ENCODE measurements around the gene OAT.
"Not testable (repeated sequence)": the region's sequence is repeated elsewhere in the genome, so short reads cannot be mapped to it uniquely, and the experiment has no call there.

Gene OAT

DNA sequence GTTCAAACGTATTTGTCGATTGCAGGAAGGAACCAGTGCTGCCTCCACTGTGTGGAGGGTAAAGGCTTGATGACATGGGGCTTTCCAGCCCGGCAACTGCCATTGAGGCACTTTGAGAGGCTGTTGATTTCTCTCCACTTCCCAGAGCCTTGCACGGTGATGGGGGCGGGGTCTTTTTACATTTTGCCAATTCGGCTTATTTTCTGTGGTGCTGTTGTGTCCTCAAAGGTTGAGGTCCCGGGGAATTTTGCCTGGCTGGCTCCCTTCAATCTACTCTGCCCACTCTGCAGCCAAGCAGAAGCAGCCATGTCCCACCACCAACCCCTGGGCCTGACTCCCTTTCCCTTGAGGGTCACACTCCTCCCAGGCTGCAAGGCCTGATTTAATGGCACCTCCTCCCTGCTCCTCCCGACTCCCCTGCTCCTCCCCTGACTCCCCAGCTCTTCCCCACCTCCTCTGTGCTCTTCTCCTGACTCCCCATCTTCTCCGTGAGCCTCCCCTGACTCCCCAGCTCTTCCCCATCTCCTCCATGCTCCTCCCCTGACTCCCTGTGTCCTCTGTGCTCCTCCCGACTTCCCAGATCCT, 39.0 kb downstream of the OAT start:
- DNase-seq (ENCODE audit: low read depth in 3 of 3, low spot score in 1 of 3), result no peak

DNA sequence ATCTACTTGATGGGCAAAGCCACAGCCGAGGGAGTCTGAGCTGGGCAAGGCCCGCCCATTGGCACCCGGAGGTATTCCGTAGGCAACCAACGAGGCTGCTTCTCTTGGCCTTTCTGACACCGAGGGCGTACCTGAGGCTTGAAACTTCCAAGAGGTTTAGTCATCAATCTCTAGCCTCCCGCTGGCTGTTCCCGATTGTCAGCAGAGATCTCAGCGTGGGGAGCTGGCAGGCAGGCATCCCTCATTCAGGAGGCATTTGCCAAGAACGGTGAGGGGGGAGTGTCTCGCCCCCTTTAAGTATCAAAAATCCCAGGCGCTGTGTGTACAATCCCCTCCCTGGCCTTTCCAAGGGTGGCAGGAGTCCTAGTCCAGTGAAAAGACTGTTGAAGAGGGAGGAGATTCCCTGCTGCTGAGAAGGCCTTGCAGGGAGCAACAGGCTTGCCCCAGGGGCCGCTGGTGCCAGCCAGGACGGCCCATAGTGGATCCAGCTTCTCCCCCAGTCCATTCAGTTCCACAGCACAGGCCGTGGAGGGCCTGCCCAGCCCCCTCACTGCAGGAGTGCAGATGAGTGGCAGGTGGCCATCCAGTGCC, 39.7 kb downstream of the OAT start:
- DNase-seq (ENCODE audit: low read depth in 3 of 3, low spot score in 1 of 3), result no peak

DNA sequence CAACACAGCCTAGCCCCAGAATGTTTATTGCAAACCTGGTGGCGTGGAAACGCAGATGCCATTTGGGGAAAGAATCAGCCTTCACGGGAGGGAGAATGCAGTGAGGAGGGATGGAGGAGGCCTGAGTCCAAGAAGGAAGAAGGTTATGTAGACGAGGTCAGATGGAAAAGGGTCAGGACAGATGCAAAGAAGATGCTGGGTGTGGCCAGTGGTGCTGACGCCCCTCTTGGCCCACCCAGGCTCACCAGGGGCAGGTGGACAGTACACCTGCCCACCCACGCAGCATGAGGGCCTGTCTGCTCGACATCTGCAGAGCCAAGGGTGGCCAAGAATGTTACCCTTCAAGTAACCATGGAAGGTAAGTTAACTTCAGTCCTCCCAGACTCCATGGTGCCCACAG, 40.5 kb downstream of the OAT start:
- DNase-seq (ENCODE audit: low read depth in 3 of 3, low spot score in 1 of 3), result no peak

DNA sequence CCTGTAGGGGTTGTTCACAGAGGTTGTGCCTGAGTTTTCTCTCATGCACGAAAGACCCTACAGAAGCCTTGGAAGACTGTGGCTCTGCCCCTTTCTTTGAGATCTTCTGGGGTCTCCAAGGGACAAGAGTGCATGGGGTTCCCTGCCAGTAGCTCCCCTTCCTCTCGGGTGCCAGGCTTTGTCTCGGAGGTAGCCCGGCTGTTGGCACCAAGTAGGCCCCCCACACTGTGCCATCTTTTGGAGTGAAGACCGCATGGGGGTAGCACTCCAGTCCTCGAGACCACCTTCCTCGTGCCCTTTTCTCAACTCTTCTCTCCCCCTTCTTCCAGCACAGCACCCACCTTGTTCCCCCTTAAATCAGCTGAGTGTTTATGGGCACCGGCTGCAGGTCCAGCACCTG, 41.6 kb downstream of the OAT start:
- no peak for DNase-seq (ENCODE audit: low read depth in 3 of 3, low spot score in 1 of 3)

DNA sequence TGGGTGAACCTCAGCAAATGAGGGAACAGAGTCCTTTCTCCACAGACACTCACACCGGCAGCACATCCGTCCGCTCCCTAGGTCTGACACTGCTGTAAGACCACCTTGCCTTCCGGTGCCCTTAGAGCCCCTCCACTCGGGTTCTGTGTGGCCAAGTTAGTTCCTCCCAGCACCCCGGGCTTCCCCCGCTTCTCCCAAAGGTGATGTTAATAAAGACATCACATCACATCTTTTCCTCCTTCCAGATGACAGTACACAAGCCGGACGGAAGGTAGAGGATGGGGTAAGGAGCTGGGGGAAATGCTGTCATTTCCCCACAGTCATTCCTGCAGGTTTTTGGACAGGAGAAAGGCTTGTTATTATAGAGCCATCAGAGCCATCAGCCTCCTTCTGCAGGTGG, 42.3 kb downstream of the OAT start:
- DNase-seq (ENCODE audit: low read depth in 3 of 3, low spot score in 1 of 3), result no peak

DNA sequence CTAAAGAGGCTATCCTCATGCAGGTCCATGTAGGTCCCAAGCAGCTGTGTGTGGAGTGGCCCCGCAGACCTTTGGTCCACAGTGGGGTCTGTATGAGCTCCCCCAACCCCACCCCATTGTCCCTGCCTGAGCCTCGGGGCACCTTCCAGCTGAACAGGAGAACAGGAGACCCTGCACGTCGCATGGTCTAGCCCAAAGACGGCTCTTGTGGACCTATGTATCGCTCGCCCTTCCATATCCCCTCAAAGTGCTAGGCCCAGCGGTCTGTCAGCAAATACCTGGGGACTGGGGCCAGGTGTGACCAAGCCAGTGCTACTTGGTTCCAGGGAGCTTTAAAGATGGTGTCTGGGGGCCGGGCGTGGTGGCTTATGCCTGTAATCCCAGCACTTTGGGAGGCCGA, 43.0 kb downstream of the OAT start:
- DNase-seq (ENCODE audit: low read depth in 3 of 3, low spot score in 1 of 3), result no peak

DNA sequence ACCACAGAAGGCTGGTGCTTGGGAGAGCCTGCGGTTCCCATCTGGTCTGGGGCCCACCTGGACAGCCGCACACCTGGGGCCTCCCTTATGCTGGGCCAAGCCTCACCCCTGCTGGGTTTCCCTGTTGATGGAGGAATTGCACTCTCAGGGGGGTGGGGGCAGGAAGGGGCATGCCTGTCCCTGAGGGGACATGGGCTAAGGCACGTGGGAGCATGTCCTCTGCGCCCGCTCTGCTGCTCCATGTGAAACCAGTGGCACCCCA, 43.4 kb downstream of the OAT start:
- no peak for DNase-seq (ENCODE audit: low read depth in 3 of 3, low spot score in 1 of 3)

DNA sequence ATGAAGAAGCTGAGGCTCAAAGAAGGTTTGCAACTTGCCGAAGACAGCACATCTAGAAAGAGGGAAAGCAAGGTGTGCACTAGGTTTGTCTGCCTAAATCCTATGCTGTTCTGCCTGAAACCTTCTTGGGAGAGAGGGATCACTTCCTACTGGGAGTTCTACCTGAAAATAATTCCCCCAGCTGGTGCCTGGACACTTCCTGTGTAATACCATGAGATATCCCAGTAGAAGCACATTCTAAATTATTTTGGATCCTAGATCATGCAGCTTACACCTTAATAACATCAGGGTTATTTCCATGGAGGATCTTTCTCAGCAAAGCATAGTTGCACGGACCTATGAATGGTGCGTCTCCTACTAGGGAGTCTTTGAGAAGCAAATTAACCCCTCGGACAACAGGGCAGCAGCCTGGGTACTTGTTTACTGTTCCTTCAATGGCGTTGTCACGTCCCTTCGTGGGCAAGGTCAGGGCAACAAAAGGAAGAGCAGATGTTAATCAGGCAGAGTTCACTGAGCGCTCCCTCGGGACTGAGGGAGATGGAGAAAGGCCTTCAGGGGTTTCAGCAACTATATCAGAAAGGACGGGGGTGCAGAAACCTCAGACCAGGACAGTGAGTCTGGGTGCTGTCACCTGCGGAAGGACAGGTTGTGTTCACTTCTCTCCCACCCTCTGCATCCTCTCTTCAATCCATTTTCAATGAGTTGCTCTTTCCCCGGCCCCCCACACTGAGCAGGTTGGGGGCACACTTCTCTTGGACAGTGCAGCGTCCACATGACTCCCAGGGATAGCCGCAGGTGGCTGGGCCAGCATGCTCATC, 44.0 kb downstream of the OAT start:
- no peak for DNase-seq (ENCODE audit: low read depth in 3 of 3, low spot score in 1 of 3)

DNA sequence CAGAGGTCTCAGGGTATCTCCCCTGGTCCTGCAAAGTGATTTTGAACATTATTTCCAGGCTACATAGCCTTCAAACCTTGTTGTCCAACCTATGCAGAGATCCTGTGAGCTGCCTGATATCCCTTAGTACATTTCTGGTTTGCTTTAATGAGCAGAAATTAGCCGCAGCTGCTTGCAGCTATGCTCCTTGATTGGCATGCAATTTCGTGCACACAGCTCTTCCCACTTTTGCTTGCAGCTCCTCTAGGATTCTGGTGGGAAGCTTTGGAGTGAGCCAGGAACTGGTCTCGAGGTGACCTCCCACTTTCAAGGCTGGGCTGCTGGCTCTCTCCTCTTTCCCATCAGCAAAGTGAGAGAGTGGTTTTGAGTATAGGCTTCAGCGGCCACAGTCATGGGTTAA, 45.8 kb downstream of the OAT start:
- no peak for DNase-seq (ENCODE audit: low read depth in 3 of 3, low spot score in 1 of 3)

DNA sequence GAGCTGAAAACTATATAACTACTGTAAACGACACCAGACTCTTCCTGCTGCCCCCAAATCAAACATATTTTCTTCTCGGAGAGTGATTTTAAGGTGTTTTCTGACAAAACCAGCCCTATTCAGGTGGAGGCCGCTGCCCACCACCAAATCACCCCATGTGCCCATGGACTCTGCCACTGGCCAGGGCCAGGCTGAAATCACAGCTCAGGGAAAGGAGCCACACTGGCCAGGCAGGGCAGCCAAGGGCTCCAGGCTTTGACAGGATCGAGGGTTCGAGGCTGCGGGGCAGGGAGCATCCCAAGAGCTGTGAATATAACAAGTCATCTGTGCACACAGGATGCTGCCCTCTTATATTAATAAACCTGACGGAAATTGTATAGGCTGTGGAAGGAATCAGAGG, 48.3 kb downstream of the OAT start:
- no peak for DNase-seq (ENCODE audit: low read depth in 3 of 3, low spot score in 1 of 3)

DNA sequence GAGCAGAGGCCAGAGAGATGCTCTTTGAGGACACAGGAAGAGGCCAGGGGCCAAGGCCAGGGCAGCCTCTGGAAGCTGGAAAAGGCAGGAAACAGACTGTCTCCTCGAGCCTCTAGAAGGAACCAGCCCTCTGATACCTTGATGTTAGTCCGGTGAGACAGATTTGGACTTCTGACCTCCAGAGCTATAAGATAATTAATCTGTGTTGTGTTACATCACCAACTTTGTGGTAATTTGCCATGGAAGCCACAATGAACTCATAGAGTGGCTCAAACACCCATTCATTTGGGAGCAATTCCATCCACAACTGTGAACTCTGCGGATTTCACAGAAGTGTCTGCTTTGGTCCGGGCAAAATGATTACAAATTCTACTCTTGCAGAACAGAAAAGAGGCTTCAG, 48.7 kb downstream of the OAT start:
- DNase-seq (ENCODE audit: low read depth in 3 of 3, low spot score in 1 of 3), result no peak

DNA sequence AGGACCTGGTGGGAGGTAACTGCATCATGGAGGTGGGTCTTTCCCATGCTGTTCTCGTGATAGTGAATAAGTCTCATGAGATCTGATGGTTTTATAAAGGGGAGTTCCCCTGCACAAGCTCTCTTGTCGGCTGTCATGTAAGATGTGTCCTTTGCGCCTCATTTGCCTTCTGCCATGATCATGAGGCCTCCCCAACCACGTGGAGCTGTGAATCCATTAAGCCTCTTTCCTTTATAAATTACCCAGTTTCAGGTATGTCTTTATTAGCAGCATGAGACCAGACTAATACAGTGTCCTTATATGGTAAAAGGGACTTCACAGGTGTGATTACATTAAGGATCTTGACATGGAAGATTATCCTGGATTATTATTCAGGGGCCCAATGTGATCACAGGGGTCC, 49.2 kb downstream of the OAT start:
- DNase-seq (ENCODE audit: low read depth in 3 of 3, low spot score in 1 of 3), result not testable (repeated sequence)

DNA sequence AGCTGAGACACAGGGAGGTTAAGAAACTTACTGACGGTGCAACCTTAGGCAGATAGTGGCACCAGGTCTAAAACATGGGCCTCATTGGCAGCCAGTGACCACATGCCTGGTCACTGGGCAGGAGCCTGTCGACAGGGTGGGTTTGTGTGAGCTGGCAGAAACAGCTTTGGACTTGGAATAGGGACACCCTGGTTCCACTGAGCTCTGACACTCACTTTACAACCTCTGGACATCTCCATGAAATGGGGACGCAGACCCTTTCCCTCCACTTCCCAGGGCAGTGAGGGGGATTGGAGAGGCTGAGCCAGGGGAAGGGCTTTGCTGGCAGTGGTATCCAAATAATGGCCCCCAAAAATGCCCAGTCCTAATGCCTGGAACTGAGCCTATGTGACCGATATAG, 49.7 kb downstream of the OAT start:
- no peak for DNase-seq (ENCODE audit: low read depth in 3 of 3, low spot score in 1 of 3)

DNA sequence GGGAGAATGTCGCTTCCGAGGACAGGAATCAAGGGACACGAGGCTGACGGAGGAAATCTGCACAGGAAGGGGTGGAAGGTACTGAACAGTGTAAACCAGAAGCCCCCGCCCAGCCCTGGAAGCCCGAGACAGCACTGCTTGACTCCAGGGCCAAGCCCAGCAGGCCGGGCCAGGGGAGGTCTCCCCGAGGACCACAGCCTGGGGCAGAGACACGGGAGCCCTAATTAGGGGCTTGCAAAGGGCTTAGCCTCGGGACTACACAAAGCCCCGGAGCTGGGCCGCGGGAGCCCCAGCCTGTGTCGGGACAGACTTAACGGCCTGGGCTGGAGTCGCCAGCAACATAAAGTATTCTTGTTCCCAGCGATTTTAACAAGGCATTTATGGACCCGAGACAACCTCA, 50.8 kb downstream of the OAT start:
- DNase-seq (ENCODE audit: low read depth in 3 of 3, low spot score in 1 of 3), result no peak

DNA sequence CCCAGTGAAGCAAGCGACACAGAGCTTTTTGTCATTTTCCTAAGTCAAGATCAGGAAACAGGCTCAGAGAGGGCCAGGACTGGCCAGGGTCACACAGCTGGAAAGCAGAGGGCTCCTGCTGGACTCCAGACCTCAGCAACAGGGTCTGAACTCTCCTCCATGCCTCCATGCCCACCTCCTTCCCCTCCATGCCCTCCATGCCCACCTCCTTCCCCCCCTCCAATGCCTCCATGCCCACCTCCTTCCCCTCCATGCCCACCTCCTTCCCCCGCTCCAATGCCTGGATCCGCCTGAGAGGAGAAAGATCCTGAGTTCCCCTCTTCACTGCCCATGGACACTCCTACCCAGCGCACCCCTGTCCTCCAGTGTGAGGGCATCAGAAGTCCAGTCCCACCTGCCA, 51.3 kb downstream of the OAT start:
- DNase-seq (ENCODE audit: low read depth in 3 of 3, low spot score in 1 of 3), result no peak

DNA sequence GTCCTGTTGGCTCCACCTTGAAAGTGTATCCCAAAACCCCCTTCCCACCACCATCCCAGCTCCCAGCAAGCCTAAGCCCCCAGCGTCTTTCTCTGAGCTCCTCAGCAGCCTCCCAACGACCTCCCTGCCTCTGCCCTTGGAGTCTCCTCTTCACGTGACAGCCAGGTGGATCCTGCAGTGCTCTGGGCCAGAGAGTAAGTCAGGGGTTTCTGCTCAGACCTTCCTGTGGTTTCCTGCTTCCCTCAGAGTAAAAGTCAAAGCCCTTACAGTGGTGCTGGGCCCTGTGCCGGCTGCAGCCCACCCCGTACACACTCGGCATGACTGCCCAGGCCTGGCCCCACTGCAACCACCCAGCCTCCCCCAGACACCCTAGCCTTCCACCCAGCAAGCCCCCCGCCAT, 51.9 kb downstream of the OAT start:
- no peak for DNase-seq (ENCODE audit: low read depth in 3 of 3, low spot score in 1 of 3)

DNA sequence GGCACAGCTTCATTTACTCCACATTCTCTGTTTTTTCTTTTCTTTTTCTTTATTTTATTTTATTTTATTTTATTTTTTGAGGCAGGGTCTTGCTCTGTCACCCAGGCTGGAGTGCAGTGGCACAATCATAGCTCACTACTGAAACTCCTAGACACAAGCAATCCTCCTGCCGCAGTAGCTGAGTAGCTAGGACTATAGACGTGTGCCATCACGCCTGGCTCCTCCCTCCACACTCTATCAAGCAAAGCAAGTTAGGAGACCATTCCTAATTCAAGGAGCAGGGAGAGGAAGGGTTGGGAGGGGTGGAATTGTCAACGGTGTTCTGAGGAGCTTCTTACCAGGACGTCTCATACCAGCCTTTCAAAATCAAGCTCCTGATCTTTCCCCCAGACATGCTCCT, 52.4 kb downstream of the OAT start:
- DNase-seq (ENCODE audit: low read depth in 3 of 3, low spot score in 1 of 3), result no peak

DNA sequence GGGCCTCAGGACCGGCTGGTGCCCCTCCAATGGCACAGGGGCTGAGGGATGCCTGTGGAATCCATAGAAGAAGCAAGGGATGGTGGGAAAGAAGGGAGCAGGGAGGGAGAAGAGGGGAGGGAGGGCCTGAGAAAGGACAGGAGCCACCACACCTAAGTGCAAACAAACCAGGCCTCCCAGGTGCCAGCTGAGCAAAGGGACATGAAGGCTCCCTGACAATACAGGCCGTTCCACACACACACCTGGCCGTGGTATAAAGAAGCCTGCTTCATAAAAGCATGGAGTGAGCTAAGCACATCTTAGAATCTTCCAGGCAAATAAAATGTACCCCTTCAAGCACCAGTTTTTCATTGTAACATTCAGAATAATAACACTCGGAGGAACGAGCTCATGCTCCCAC, 54.0 kb downstream of the OAT start:
- no peak for DNase-seq (ENCODE audit: low read depth in 3 of 3, low spot score in 1 of 3)

DNA sequence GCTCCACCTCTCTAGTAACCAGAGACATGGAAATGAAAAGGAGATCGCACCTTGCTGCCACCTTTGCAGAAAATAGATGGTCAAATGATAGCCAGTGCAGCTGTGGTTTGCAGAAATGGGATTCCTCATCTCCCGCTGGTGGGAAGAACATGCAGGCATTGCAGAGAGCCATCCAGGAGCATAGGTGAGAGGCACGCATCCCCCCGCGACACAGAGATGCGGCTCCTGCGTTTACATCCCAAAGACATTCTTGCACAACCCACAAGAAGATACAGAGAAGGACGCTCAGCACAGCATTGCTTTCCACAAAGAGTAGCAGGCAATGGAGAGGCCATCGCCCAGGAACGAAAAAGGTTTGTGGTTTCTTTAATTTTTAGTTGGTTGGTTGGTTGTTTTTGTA, 56.2 kb downstream of the OAT start:
- no peak for DNase-seq (ENCODE audit: low read depth in 3 of 3, low spot score in 1 of 3)

DNA sequence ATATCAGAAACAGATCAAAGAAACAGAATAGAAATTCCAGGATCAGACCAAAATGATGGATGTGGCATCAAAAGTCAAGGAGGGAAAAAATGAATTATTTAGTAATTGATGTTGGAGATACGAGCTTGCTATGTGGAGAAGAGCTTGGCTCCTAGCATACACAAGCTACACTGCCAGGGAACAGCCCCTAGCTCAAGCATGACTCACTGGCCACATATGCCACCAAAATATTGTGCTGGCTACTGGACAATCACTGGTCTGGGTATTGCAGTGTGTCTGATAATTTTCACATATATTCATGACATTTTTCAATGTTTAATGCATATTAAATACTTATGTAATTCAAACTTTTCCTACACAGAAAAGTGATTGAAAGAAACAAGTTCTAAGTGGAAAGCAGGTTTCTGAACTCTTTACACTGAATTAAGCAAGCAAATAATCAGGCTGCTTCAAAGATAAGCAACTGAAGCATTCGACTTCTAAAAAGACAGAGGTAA, 59.3 kb downstream of the OAT start:
- DNase-seq (ENCODE audit: low read depth in 3 of 3, low spot score in 1 of 3), result no peak

DNA sequence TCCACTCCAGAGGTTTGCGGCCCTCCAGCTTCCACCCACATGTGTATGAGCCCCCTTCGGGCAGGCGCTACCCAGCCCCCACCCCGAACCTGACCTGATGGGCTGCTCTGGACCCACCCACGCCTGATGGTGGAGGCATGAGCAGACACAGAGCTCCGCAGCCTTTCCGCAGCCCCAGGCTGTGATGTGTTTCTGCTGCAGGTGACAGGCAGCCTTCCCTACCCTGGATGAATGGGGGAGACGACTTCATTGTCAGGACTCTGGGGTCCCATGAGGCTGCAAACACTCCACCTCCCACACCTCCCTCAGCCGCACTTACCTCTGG, 61.2 kb downstream of the OAT start:
- no peak for DNase-seq (ENCODE audit: low read depth in 3 of 3, low spot score in 1 of 3)

DNA sequence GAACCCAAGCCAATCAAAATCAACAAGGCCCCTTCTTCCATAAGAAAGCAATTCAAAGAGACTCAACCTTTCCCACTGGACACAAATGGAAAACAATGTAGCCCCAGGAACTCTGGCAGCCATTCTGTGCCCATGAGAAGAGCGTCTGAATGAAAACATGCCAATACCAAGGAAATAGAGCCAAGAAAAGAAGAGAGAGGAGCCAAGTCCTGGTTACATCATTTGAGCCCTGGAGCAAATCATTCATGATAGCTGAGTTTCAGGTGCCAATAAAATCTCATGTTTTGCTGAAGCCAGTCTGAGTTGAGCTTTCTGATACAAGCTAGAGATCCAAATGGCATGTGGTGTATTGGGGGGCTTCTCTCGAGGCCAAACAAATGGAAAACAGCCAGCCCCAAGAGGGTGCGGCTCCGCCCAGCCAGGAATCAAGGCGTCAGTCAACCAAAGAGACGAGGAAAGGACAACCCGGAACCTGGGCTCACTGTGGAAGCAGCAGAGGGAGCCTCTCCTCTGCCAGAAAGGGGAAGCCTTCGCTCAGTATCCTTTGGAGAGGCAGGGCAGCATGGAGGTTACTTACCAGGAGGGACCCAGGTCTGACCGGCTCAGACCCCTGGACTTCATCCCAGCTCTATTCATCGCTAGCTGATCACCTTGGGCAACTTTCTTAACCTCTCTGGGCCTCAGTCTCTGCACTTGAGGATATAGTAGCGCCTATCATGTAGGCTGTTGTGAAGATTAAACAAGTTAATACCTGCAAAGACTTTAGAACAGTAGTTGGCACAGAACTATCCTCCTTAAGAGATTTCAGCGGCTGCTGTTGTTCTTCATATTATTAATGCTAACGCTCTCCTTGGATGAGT, 61.8 kb downstream of the OAT start:
- no peak for DNase-seq (ENCODE audit: low read depth in 3 of 3, low spot score in 1 of 3)
